ENCODE data around the gene CDKN2C.
"Not testable (repeated sequence)": the region's sequence is repeated elsewhere in the genome, so short reads cannot be mapped to it uniquely, and the experiment has no call there.

Gene CDKN2C

DNA sequence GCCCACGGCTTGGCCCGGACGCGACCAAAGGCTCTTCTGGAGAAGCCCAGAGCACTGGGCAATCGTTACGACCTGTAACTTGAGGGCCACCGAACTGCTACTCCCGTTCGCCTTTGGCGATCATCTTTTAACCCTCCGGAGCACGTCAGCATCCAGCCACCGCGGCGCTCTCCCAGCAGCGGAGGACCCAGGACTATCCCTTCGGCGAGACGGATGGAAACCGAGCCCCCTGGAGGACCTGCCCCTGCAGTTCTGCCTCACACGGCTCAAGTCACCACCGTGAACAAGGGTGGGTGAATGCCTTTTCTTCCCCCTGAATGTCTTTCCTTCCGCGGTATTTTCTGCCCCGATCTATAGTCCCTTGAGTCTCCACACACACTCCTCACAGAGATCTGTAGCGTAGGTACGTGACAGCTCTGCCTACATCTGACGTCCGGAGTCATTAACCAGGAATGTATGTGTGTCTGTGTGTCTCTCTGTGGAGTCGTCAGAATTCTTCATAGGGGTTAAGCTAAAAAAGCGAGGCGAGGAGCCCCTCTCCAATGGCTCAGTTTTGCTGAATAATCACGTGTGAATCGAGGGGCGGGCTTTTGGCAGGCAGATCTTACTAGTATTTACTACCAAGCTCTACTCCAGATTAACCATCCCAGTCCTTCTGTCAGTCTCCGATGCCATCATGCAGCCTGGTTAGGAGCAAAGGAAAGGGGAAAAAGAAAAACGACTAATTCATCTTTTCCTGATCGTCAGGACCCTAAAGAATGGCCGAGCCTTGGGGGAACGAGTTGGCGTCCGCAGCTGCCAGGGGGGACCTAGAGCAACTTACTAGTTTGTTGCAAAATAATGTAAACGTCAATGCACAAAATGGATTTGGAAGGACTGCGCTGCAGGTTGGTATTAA, at the start of gene CDKN2C:
TSS of gene CDKN2C (plus strand) at position 635 of the 898 bp plus-strand sequence. CDS start at position 759, 124 bp downstream.
- peak; percentile 84 for DNase-seq

- no peak for DNase-seq
These were observed 49.6 kb upstream of the CDKN2C start for GRCh38 chr1:50920409-50920808.

- no peak for DNase-seq
These were observed 49.0 kb upstream of the CDKN2C start for GRCh38 chr1:50921029-50921428.

- DNase-seq, result no peak
These were observed 46.5 kb upstream of the CDKN2C start for GRCh38 chr1:50923564-50923963.

DNA sequence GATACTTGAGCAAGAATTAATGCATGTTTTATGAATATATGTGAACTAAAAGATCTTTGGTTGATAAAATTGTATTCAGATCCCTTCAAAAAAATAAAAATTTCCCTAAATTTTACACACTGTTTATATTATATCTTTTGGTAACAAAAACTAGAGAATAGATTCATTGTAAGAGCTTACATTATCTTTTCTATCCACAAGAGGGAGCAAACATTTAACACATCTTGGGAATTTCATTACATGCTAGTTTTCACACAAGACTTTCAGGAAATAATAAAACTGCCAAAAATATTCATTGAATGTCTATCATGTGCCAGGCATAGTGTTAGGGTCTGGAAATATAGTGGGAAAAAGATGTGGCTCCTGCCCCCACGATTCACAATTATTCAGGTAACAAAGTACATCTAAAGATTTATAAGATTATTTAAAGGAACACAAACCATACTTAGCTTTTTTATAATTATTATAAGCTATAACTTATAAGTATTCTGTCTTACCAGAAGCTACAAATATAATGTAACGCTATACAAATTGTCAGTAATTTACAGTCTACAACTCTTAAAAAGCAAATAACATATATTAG, 40.6 kb upstream of the CDKN2C start:
- DNase-seq, result no peak

GRCh38 chr1:50930193-50930592, 39.9 kb upstream of the CDKN2C start:
- no peak for DNase-seq

- DNase-seq, result no peak
These were observed 38.9 kb upstream of the CDKN2C start for GRCh38 chr1:50930965-50931737.

DNA sequence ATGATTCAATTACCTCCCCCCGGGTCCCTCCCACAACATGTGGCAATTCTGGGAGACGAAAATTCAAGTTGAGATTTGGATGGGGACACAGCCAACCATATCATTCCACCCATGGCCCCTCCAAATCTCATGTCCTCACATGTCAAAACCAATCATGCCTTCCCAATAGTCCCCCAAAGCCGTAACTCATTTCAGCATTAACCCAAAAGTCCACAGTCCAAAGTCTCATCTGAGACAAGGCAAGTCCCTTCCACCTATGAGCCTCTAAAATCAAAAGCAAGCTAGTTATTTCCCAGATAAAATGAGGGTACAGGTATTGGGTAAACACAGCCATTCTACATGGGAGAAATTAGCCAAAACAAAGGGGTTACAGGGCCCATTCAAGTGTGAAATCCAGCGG, 38.0 kb upstream of the CDKN2C start:
- DNase-seq, result not testable (repeated sequence)

DNA sequence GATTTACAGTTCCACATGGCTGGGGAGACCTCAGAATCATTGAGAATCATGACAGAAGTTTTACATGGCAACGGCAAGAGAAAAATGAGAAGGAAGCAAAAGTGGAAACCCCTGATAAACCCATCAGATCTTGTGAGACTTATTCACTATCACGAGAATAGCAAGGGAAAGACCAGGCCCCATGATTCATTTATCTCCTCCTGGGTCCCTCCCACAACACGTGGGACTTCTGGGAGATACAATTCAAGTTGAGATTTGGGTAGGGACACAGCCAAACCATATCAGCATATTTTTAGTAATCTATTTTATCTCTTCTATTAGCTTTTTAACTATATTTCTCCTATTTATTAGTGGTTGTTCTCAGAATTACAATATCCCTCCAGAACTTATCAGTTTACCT, 36.3 kb upstream of the CDKN2C start:
- DNase-seq, result not testable (repeated sequence)

DNA sequence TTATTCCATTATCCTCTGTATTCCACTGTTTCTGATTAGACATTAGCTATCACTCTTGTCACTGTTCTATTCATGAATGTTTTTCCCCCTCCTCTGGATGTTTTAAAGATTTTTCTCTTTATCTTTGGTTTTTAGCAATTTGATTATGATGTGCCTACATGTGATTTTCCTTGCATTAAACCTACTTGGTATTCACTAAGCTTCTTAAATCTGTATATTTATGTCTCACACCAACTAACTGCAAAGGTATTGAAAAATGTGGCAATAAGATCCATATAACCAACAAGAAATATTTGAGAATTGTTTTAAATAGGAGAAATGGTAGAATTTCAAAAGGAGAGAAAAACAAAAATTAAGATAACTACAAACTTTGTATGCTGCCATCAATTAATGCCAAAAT, 35.2 kb upstream of the CDKN2C start:
- no peak for DNase-seq

GRCh38 chr1:50935276-50935675, 34.8 kb upstream of the CDKN2C start:
- DNase-seq, result not testable (repeated sequence)

DNA sequence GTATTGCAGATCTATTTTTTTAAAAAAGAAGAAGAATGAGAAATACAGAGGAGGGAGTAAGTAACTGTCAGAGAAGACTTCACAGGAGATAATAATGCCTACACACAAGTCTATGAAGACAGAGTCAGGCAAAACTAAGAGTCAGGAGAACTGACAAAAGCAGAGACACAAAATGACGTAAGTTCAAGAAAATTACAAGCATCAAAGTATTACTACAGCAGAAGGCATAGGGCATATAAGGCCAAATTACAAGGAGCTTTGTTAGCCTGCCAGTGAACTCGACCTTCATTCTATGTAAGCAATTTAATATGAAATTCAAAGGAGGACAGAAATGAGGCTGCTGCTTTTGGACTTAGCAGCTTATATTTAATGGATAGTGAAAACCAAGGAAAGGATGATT, 33.7 kb upstream of the CDKN2C start:
- DNase-seq, result no peak

DNA sequence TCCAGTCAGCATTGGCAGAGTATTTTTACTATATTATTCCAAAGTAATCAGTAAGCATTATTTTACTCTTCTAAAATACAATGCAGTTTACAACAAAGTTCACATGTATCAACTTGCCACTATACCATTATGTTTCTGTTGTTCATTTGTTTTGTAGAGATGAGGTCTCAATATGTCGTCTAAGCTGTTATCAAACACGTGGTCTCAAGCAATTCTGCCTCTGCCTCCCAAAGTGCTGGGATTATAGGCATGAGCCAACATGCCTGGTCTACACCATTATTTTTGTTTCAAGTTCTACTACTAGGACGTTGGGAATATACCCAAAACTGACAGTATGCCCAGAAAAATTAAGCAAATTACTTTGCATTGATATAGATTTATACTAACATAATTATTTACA, 29.8 kb upstream of the CDKN2C start:
- no peak for DNase-seq

DNA sequence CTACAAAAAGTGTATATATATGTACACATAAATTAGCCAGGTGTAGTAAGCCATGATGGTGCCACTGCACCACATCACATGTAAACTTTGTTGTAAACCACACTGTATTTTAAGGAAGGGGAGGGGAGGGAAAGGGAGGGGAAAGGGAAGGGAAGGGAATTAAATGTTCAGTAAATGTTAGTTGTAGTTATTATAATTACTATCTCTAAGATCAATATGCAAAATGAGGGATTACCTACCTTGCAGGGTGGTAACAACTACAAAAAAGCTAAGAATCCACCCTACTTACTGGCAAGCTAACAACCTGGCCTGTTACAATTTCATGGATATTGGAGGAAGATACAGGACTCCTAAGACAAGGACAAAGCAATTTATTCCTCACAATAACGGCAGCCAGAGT, 27.7 kb upstream of the CDKN2C start:
- DNase-seq, result no peak

DNA sequence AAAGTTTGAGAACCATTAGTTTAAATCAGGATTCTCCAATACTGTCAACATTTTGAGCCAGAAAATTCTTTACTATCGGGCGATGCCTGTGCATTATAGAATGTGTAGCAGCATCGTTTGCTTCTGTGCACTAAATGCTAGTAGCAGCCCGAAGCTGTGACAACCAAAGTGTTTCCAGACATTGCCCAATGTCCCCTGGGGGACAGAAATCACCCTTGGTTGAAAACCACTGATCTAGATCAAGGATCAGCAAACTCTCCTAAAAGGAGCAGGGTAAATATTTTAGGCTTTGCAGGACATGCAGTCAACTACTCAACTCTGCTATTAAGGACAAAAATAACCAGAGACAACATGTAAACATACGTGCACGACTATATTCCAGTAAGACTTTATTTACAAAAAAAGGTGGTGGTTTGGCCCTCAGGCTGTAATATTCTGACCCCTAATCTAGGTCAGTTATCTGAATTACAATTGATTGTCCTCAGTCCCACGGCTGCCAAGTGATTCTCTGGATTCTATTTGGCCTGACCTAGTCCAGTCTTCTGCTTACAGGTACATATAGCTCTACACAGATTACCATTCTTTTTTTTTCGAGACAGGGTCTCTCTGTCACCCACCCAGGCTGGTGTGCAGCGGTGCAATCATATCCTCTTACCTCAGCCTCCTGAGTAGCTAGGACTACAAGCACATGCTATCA, 20.6 kb upstream of the CDKN2C start:
- no peak for DNase-seq

DNA sequence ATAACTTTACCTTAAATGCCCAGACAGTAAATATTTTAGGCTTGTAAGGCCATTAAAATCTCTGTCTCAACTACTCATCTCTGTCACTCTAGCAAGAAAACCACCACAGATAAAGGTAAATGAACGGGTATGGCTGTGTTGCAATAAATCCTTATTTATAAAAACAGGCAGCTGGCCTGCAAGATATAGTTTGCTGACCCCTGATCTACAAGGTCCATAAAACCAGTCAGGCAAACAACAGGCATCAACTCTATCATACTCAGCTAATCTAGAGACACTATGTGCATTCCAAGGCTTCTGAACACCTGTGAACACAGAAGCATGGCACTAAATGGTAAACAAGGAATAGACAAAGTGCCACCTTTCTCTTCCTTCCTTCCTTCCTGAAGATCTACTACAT, 19.6 kb upstream of the CDKN2C start:
- no peak for DNase-seq

DNA sequence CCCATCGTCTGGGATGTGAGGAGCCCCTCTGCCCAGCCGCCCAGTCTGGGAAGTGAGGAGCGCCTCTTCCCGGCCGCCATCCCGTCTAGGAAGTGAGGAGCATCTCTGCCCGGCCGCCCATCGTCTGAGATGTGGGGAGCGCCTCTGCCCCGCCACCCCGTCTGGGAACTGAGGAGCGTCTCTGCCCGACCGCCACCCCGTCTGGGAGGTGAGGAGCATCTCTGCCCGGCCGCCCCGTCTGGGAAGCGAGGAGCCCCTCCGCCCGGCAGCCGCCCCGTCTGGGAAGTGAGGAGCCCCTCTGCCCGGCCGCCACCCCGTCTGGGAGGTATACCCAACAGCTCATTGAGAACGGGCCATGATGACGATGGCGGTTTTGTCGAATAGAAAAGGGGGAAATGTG, 17.5 kb upstream of the CDKN2C start:
- DNase-seq, result not testable (repeated sequence)

DNA sequence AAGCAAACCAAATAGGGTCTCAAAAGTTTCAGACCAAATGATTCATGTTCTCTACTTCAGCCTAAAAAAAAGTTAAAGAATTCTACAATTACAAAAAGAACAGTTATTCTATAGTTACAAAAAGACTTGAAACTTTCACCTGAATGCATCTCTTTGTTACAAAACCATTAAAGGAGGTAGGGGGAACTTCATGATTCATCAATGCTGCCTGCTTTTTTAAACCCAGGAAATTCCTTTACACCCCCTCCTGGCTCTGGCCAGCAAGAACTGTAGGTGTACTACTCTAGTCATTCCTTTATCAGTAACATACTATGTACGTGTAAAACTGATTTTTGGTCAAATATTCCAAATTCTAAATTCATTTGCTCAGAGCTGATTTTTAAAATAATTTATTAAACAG, 14.9 kb upstream of the CDKN2C start:
- DNase-seq, result no peak

DNA sequence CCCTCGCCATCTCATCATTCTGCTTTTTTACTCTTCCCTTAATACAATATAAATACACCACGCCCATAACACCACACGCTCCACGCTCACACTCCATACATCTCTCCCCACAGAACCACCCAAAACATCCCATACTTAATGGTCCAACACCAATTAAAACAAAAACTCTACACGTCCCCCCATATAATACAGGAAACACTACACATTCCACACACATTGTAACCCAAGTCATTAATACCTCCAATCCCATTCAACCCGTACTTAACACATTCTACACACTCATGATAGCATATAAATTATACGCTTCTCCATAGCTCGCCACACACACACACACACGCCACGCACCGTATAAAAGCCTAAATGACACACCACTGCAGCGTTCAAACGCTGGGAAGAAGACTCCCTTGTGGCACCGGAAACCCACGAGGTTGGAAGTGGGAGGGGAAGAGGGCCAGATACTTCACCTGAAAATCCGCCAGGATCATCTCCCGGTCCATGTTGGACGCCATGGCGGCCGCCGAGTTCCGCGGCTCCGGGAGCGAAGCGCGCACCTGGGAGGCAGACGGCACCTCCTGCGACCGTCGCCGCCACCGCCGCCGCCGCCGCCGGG, 10.6 kb upstream of the CDKN2C start:
- DNase-seq, result no peak

- DNase-seq, result peak; percentile 97
These were observed 9.9 kb upstream of the CDKN2C start, which contains the start of gene FAF1 for GRCh38 chr1:50959913-50960844. TSS of gene FAF1 (minus strand) at chr1:50960267. CDS start at chr1:50959811, 456 bp downstream.

DNA sequence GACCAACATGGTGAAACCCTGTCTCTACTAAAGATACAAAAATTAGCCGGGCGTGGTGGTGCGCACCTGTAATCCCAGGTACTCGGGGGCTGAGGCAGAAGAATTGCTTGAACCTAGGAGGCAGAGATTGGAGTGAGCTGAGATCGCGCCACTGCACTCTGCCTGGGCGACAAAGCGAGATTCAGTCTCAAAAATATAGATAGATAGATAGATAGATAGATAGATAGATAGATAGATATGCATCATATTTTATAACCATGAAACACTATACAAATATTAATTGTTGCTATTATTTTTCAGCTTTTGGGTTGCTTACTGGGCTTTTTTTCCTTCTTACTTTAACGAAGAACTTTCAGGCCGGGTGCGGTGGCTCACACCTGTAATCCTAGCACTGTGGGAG, 5.2 kb upstream of the CDKN2C start:
- DNase-seq, result no peak

Measured in NCI-H2107 (cell line).